K562 (cell line): Measurements from ENCODE around the gene ZSCAN21. TPM values are rescaled to one million over a fixed set of nuclear protein-coding genes. Genes with fewer than 3 reads are reported as not detected.

Source experiments
- CBFA2T3 ChIP-seq: fragments of 450-650 bp; IDR thresholded peaks from 2 replicates; pipeline ENCODE4 v1.6.1; 2017
- ETS2 ChIP-seq: IDR thresholded peaks from 2 replicates; pipeline ENCODE4 v1.6.1; 2016; ENCODE audit warnings: borderline replicate concordance, missing genetic modification characterization, mild to moderate bottlenecking, moderate library complexity, missing compliant biosample characterization; ENCODE audit not compliant: poor library complexity, severe bottlenecking
- MCM3 ChIP-seq: fragments of 450-650 bp; IDR thresholded peaks from 2 replicates; pipeline ENCODE4 v1.6.1; 2016
- RFX7 ChIP-seq: fragments of 250-450 bp; sonication (Bioruptor Pico); IDR thresholded peaks from 2 replicates; pipeline ENCODE4 v1.5.1; 2021; ENCODE audit warnings: mild to moderate bottlenecking
- TCF3 ChIP-seq: sonication (generic); formaldehyde crosslinking; IDR thresholded peaks from 2 replicates; pipeline ENCODE4 v1.4.0; 2020; ENCODE audit warnings: mild to moderate bottlenecking, missing genetic modification reagents
- TRIM24 ChIP-seq, 2 experiments: fragments of 450-650 bp; IDR thresholded peaks; 2 replicates each; pipeline ENCODE4 v1.6.1; 2016
- YY1 ChIP-seq, 3 experiments: IDR thresholded peaks; 2 replicates each; pipeline ENCODE4 v1.6.1; 2011; ENCODE audit warnings: low read length in 2 of 3, mild to moderate bottlenecking in 2 of 3, moderate library complexity in 2 of 3, borderline replicate concordance in 1 of 3, control low read depth in 1 of 3, low read depth in 1 of 3; ENCODE audit not compliant: insufficient read depth in 3 of 3, insufficient replicate concordance in 2 of 3, control insufficient read depth in 1 of 3, insufficient read length in 1 of 3; ENCODE audit errors: extremely low read depth in 1 of 3
- ZNF165 ChIP-seq: fragments of 250-450 bp; sonication (Bioruptor Pico); IDR thresholded peaks from 2 replicates; pipeline ENCODE4 v1.4.0; 2020; ENCODE audit warnings: borderline replicate concordance
- ZNF224 ChIP-seq: sonication (generic); formaldehyde crosslinking; IDR thresholded peaks from 2 replicates; pipeline ENCODE4 v1.8.0; 2022; ENCODE audit warnings: mild to moderate bottlenecking, missing genetic modification reagents
- ZNF41 ChIP-seq: fragments of 250-450 bp; sonication (Bioruptor Pico); conservative IDR thresholded peaks from 2 replicates; pipeline ENCODE4 v1.4.0; 2020; ENCODE audit warnings: mild to moderate bottlenecking
- polyA plus RNA-seq, 8 experiments: library from polyadenylated mRNA; depleted of rRNA in 4 of 8; stranded (reverse) in 5 of 8; unstranded in 3 of 8; fragments of >200 nt; fragmentation: Nextera tagmentation in 2 of 8; fragmentation: Illumina TruSeq in 1 of 8; extraction: Ambion mirVana in 2 of 8; extraction: Trizol in 1 of 8; gene quantifications; 2 replicates each; pipeline versions ENCODE4 v1.2.1 to v1.2.3, GENCODE V29; 2011 to 2014; ENCODE audit warnings: inconsistent platforms in 1 of 8, missing spikeins in 1 of 8
- total RNA-seq, 7 experiments: library from RNA; depleted of rRNA in 6 of 7; stranded (reverse); fragments of >200 nt in 6 of 7; fragmentation: Illumina TruSeq in 2 of 7; extraction: Trizol in 2 of 7; gene quantifications; 2 replicates each; pipeline versions ENCODE4 v1.2.1 to v1.2.3, GENCODE V29; 2011 to 2021; ENCODE audit warnings: low replicate concordance in 1 of 7
- TF ChIP-seq, protein P1 (sequence below), 2 experiments: fragments of 450-650 bp; IDR thresholded peaks; 2 replicates each; pipeline ENCODE4 v1.6.1; 2018; ENCODE audit warnings: mild to moderate bottlenecking in 2 of 2, low read depth in 1 of 2; ENCODE audit not compliant: partially characterized antibody in 2 of 2
- TF ChIP-seq, protein P2 (sequence below): sonication (generic); formaldehyde crosslinking; IDR thresholded peaks from 2 replicates; pipeline ENCODE4 v1.8.0; 2022; ENCODE audit warnings: missing genetic modification reagents, mild to moderate bottlenecking, borderline replicate concordance
- TF ChIP-seq, protein P3 (sequence below): sonication (generic); formaldehyde crosslinking; IDR thresholded peaks from 2 replicates; pipeline ENCODE4 v1.9.0; 2022; ENCODE audit warnings: mild to moderate bottlenecking, missing genetic modification reagents
- TF ChIP-seq, protein P4 (sequence below): fragments of 250-450 bp; sonication (Bioruptor Pico); IDR thresholded peaks from 2 replicates; pipeline ENCODE4 v1.8.0; 2021; ENCODE audit warnings: mild to moderate bottlenecking, moderate library complexity
- TF ChIP-seq, protein P5 (sequence below): fragments of 250-450 bp; sonication (Bioruptor Pico); IDR thresholded peaks from 2 replicates; pipeline ENCODE4 v1.8.0; 2022; ENCODE audit warnings: inconsistent platforms, mild to moderate bottlenecking, moderate library complexity, borderline replicate concordance

The ZSCAN21 gene
- total and polyA plus RNA-seq, 9 of the 15 experiments (the other 6 are each of a cell fraction or from before 2014, with no cell fraction given), result 5.9 to 15.5 (median 13.2) TPM

DNA sequence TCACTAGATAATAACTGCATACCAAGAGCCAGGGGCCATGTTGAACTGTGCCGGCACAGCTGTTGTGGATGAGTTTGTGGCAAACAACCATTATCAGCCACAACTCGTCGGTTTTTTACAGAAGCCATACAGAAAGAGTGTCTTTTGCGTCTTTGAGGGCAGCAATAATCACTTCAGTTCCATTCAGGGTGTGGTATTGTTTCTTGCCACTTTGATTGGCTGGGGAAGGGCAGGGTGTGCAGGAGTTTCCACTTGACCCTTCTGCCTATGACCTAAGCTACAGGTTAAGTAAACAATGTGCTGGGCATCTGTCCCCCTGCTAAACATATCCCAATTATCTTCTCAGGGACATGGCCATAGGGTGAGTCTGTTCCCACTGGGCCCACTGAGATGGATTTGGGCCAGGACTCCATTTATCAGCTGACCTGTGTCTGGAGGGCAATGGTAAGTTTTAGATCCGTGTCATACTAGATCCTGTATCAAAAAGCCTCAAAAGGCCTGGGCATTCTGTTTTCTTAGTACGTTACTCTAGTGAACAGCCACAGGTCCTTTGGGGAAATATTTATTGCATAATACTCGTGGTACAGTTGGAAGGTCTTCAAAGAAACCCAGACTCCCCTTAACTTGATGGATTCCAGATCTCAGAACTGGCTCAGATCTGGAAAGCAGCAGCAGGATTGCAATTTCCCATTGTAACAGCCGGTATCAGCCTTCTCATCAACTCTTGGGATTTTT, 16.0 kb downstream of the ZSCAN21 start (continued):
- TF ChIP-seq, protein P1, sequence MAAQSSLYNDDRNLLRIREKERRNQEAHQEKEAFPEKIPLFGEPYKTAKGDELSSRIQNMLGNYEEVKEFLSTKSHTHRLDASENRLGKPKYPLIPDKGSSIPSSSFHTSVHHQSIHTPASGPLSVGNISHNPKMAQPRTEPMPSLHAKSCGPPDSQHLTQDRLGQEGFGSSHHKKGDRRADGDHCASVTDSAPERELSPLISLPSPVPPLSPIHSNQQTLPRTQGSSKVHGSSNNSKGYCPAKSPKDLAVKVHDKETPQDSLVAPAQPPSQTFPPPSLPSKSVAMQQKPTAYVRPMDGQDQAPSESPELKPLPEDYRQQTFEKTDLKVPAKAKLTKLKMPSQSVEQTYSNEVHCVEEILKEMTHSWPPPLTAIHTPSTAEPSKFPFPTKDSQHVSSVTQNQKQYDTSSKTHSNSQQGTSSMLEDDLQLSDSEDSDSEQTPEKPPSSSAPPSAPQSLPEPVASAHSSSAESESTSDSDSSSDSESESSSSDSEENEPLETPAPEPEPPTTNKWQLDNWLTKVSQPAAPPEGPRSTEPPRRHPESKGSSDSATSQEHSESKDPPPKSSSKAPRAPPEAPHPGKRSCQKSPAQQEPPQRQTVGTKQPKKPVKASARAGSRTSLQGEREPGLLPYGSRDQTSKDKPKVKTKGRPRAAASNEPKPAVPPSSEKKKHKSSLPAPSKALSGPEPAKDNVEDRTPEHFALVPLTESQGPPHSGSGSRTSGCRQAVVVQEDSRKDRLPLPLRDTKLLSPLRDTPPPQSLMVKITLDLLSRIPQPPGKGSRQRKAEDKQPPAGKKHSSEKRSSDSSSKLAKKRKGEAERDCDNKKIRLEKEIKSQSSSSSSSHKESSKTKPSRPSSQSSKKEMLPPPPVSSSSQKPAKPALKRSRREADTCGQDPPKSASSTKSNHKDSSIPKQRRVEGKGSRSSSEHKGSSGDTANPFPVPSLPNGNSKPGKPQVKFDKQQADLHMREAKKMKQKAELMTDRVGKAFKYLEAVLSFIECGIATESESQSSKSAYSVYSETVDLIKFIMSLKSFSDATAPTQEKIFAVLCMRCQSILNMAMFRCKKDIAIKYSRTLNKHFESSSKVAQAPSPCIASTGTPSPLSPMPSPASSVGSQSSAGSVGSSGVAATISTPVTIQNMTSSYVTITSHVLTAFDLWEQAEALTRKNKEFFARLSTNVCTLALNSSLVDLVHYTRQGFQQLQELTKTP (IDR thresholded peaks at IDR 0.05; ENCODE audit: low read depth in 1 of 2, partially characterized antibody in 2 of 2), result no peak
- TF ChIP-seq, protein P2, sequence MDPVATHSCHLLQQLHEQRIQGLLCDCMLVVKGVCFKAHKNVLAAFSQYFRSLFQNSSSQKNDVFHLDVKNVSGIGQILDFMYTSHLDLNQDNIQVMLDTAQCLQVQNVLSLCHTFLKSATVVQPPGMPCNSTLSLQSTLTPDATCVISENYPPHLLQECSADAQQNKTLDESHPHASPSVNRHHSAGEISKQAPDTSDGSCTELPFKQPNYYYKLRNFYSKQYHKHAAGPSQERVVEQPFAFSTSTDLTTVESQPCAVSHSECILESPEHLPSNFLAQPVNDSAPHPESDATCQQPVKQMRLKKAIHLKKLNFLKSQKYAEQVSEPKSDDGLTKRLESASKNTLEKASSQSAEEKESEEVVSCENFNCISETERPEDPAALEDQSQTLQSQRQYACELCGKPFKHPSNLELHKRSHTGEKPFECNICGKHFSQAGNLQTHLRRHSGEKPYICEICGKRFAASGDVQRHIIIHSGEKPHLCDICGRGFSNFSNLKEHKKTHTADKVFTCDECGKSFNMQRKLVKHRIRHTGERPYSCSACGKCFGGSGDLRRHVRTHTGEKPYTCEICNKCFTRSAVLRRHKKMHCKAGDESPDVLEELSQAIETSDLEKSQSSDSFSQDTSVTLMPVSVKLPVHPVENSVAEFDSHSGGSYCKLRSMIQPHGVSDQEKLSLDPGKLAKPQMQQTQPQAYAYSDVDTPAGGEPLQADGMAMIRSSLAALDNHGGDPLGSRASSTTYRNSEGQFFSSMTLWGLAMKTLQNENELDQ, result no peak
- TF ChIP-seq TCF3 (CRISPR knock-in tag), result peak; percentile 43; the same call in 1 of the 2 replicates
- TF ChIP-seq, protein P3, sequence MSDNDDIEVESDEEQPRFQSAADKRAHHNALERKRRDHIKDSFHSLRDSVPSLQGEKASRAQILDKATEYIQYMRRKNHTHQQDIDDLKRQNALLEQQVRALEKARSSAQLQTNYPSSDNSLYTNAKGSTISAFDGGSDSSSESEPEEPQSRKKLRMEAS (CRISPR knock-in tag), result 0 out of 2 replicates have a peak, but pooled peaks have one; percentile 35
- TF ChIP-seq TRIM24 (IDR thresholded peaks at IDR 0.05), result no peak
- peak in 1 of 3 experiments; percentile 58 for TF ChIP-seq YY1 (IDR thresholded peaks at IDR 0.05; ENCODE audit: borderline replicate concordance in 1 of 3, control insufficient read depth in 1 of 3, extremely low read depth in 1 of 3, insufficient read depth in 3 of 3, insufficient read length in 1 of 3, insufficient replicate concordance in 2 of 3, low read depth in 1 of 3, low read length in 2 of 3)
- no peak for TF ChIP-seq MCM3
- TF ChIP-seq ZNF41 (CRISPR knock-in tag), result no peak
- TF ChIP-seq RFX7, result no peak
- TF ChIP-seq, protein P4, sequence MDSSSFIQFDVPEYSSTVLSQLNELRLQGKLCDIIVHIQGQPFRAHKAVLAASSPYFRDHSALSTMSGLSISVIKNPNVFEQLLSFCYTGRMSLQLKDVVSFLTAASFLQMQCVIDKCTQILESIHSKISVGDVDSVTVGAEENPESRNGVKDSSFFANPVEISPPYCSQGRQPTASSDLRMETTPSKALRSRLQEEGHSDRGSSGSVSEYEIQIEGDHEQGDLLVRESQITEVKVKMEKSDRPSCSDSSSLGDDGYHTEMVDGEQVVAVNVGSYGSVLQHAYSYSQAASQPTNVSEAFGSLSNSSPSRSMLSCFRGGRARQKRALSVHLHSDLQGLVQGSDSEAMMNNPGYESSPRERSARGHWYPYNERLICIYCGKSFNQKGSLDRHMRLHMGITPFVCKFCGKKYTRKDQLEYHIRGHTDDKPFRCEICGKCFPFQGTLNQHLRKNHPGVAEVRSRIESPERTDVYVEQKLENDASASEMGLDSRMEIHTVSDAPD (CRISPR knock-in tag), result no peak
- TF ChIP-seq CBFA2T3, result peak; percentile 60; the same call in 1 of the 2 replicates
- TF ChIP-seq ZNF224 (CRISPR knock-in tag), result no peak
- TF ChIP-seq, protein P5, sequence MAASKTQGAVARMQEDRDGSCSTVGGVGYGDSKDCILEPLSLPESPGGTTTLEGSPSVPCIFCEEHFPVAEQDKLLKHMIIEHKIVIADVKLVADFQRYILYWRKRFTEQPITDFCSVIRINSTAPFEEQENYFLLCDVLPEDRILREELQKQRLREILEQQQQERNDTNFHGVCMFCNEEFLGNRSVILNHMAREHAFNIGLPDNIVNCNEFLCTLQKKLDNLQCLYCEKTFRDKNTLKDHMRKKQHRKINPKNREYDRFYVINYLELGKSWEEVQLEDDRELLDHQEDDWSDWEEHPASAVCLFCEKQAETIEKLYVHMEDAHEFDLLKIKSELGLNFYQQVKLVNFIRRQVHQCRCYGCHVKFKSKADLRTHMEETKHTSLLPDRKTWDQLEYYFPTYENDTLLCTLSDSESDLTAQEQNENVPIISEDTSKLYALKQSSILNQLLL (CRISPR knock-in tag), result no peak
- no peak for TF ChIP-seq ETS2 (tag)
- TF ChIP-seq ZNF165 (CRISPR knock-in tag), result no peak
